ENCODE measurements around the gene ABLIM3. TPM values are rescaled to one million over a fixed set of nuclear protein-coding genes. Genes with fewer than 3 reads are reported as not detected.

ABLIM3 gene
- total RNA-seq, 3 donors from 2014 or later (not counting 1 experiment from before 2014, with no cell fraction given), result 0.41 to 2.4 (median 1.2) TPM

DNA sequence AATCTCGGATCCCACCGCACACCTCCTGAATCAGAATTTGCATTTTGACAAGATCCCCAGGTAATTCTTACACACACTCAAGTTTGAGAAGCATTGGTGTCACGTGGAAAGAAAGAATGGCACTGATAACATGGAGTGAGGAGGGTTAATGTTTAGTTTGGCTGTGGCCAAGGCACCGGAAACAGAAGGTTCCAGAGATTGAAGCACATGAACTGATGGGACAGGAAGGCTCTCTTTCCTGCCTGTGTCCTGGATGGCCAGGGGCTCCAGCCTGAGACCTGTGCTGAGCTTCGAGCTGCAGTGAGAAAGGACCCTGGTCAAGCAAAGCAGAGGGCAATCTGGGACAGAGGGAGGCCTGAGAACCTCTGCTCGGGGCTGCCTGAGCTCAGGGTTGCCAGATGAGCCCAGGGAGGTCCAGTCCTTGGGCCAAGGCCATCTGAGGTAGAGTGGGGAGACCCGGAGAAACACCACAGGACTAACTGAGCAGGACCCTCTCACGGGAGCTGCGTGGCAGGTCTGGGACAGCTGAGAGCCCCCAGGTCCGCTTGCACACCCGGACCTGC is 157.6 kb downstream of the ABLIM3 start:
- no peaks in the 10 kb centered on the region for H3K9me3 ChIP-seq (ENCODE audit: control insufficient read depth, insufficient read depth, low read length)
- no peak overlapping the region for H3K27ac ChIP-seq (ENCODE audit: low read length)
- Mint-ChIP-seq H3K27me3 (ENCODE audit: low read depth in 2 of 2) (peaks cover 8 to 16% of the 10 kb centered on the region in 2 donors), H3K27ac (no peak overlapping the region), H3K36me3 (no peaks in the 10 kb centered on the region), H3K4me1 (no peaks in the 10 kb centered on the region), H3K9me3 (no peaks in the 10 kb centered on the region), H3K4me3 (no peak overlapping the region)
- no peaks in the 10 kb centered on the region for H3K36me3 ChIP-seq (ENCODE audit: control insufficient read depth, insufficient read depth, low read length)
- H3K4me1 ChIP-seq (ENCODE audit: control insufficient read depth, insufficient read depth, low read length), result no peaks in the 10 kb centered on the region
- DNase-seq, result no peak
- ATAC-seq, result no peak
- H3K27me3 ChIP-seq (ENCODE audit: control insufficient read depth, insufficient read depth, low read length), result no peaks in the 10 kb centered on the region
- intact Hi-C loops (cut with micrococcal nuclease), result no loop called here
- 17% methylated on average over 11 of the region's 11 CpGs for whole genome bisulfite sequencing (ENCODE audit: insufficient coverage)
- TF ChIP-seq, protein P1, sequence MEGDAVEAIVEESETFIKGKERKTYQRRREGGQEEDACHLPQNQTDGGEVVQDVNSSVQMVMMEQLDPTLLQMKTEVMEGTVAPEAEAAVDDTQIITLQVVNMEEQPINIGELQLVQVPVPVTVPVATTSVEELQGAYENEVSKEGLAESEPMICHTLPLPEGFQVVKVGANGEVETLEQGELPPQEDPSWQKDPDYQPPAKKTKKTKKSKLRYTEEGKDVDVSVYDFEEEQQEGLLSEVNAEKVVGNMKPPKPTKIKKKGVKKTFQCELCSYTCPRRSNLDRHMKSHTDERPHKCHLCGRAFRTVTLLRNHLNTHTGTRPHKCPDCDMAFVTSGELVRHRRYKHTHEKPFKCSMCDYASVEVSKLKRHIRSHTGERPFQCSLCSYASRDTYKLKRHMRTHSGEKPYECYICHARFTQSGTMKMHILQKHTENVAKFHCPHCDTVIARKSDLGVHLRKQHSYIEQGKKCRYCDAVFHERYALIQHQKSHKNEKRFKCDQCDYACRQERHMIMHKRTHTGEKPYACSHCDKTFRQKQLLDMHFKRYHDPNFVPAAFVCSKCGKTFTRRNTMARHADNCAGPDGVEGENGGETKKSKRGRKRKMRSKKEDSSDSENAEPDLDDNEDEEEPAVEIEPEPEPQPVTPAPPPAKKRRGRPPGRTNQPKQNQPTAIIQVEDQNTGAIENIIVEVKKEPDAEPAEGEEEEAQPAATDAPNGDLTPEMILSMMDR (IDR thresholded peaks at IDR 0.05), result no peak
- no peak overlapping the region for H3K4me3 ChIP-seq (ENCODE audit: low read length)

DNA sequence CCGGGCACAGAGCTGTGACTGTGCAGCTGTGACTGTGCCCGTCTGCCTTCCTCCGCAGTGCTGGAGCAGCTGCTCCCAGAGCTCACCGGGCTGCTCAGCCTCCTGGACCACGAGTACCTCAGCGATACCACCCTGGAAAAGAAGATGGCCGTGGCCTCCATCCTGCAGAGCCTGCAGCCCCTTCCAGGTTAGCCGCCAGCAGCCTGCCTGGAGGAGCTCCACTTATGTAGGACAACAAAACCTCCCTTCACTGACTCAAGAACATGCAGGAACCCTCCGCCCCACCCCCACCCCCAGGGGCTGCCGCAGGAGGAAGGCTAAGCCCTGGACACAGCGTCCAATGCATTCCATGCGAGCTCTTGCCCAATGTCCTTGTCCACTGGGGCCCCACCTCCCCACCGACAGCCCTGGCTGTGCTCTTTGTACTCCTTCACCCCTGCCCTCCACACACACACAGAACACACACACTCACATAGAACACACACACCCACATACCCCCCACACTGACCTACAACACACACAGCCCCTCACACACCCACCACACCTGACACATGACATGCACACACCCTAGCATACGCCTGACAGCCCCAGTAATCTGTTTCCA is 158.3 kb downstream of the ABLIM3 start:
- Histone ChIP-seq H3K27ac (ENCODE audit: low read length) (no peak overlapping the region), H3K9me3 (ENCODE audit: control insufficient read depth, insufficient read depth, low read length) (no peaks in the 10 kb centered on the region), H3K4me1 (ENCODE audit: control insufficient read depth, insufficient read depth, low read length) (no peaks in the 10 kb centered on the region), H3K36me3 (ENCODE audit: control insufficient read depth, insufficient read depth, low read length) (no peaks in the 10 kb centered on the region), H3K27me3 (ENCODE audit: control insufficient read depth, insufficient read depth, low read length) (no peaks in the 10 kb centered on the region), H3K4me3 (ENCODE audit: low read length) (no peak overlapping the region)
- no peak overlapping the region for H3K27ac Mint-ChIP-seq
- peaks cover 8 to 16% of the 10 kb centered on the region in 2 donors for H3K27me3 Mint-ChIP-seq (ENCODE audit: low read depth in 2 of 2)
- TF ChIP-seq, protein P1 (IDR thresholded peaks at IDR 0.05), result no peak
- intact Hi-C loops (cut with micrococcal nuclease), result no loop called here
- no peaks in the 10 kb centered on the region for H3K36me3 Mint-ChIP-seq
- H3K4me1 Mint-ChIP-seq, result no peaks in the 10 kb centered on the region
- 30% methylated on average over 14 of the region's 14 CpGs for WGBS (ENCODE audit: insufficient coverage)
- no peak overlapping the region for H3K4me3 Mint-ChIP-seq
- ATAC-seq, result no peak
- H3K9me3 Mint-ChIP-seq, result no peaks in the 10 kb centered on the region
- no peak for DNase-seq

DNA sequence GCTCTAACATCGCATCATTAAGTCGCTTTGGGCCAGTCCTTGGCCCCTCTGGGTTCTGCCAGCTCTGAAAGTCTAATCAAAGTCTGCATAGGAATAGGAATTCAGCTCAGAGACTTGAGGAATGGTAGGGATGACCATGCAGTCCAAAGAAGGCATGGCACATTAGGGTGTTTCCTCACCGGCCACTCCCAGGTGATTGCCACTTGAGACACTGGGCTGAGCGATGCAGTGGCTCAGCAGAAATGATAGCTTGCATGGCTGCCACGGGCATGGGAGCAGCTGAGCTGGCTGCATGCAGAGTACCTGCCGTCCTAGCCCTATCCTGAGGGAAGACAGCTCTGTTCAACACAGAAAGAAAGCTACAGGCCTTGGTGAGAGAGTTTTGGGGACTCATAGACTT is 159.1 kb downstream of the ABLIM3 start:
- no peaks in the 10 kb centered on the region for H3K9me3 ChIP-seq (ENCODE audit: control insufficient read depth, insufficient read depth, low read length)
- Mint-ChIP-seq H3K9me3 (no peaks in the 10 kb centered on the region), H3K36me3 (no peaks in the 10 kb centered on the region), H3K27me3 (ENCODE audit: low read depth in 2 of 2) (peaks cover 5 to 11% of the 10 kb centered on the region in 2 donors), H3K4me3 (no peak overlapping the region), H3K4me1 (no peaks in the 10 kb centered on the region), H3K27ac (no peak overlapping the region)
- DNase-seq, result no peak
- H3K27me3 ChIP-seq (ENCODE audit: control insufficient read depth, insufficient read depth, low read length), result no peaks in the 10 kb centered on the region
- TF ChIP-seq, protein P1 (IDR thresholded peaks at IDR 0.05), result no peak
- 91% methylated on average over 6 of the region's 6 CpGs for WGBS (ENCODE audit: insufficient coverage)
- ATAC-seq, result no peak
- no peak overlapping the region for H3K27ac ChIP-seq (ENCODE audit: low read length)
- H3K36me3 ChIP-seq (ENCODE audit: control insufficient read depth, insufficient read depth, low read length), result no peaks in the 10 kb centered on the region
- H3K4me3 ChIP-seq (ENCODE audit: low read length), result no peak overlapping the region
- intact Hi-C loops (cut with micrococcal nuclease), result no loop called here
- no peaks in the 10 kb centered on the region for H3K4me1 ChIP-seq (ENCODE audit: control insufficient read depth, insufficient read depth, low read length)

Measured in natural killer cell (primary cell).